Astrocyte (in vitro differentiated cells and primary cell): ENCODE measurements around the gene ZFAND6. TPM values are rescaled to one million over a fixed set of nuclear protein-coding genes. Genes with fewer than 3 reads are reported as not detected.
A peak's percentile ranks its signal among the peaks of the same experiment; 100 is the strongest.
"Not testable (repeated sequence)": the region's sequence is repeated elsewhere in the genome, so short reads cannot be mapped to it uniquely, and the experiment has no call there.

Experiments
- DNase-seq: peaks from one replicate; pipeline ENCODE4 v3.0.0-alpha.2; 2010; ENCODE audit warnings: low read depth
- FAIRE-seq: peaks from 2 replicates; lab custom pipeline; 2011; peaks lifted over from hg19 to GRCh38; lab: Jason Lieb, UNC
- H2AFZ ChIP-seq: 2 replicates; pipeline ENCODE4 v1.6.0; 2012; ENCODE audit warnings: low read depth, low read length, inconsistent platforms
- H3K27ac ChIP-seq: 2 replicates; pipeline ENCODE4 v1.5.1; 2011; ENCODE audit warnings: low read depth, low read length, inconsistent platforms
- H3K27me3 ChIP-seq: 2 replicates; pipeline ENCODE4 v1.6.0; 2011; ENCODE audit warnings: low read length, inconsistent platforms; ENCODE audit not compliant: insufficient read depth
- H3K36me3 ChIP-seq: 2 replicates; pipeline ENCODE4 v1.5.1; 2011; ENCODE audit warnings: low read length, inconsistent platforms; ENCODE audit not compliant: insufficient read depth
- H3K4me1 ChIP-seq: 2 replicates; pipeline ENCODE4 v1.5.1; 2011; ENCODE audit warnings: low read length, inconsistent platforms; ENCODE audit not compliant: insufficient read depth
- H3K4me2 ChIP-seq: 2 replicates; pipeline ENCODE4 v1.6.0; 2012; ENCODE audit warnings: low read length, inconsistent platforms
- H3K4me3 ChIP-seq: 2 replicates; pipeline ENCODE4 v1.5.1; 2011; ENCODE audit warnings: low read depth, mild to moderate bottlenecking, low read length, inconsistent platforms; ENCODE audit not compliant: insufficient read depth
- H3K79me2 ChIP-seq: 2 replicates; pipeline ENCODE4 v1.6.0; 2012; ENCODE audit warnings: mild to moderate bottlenecking, low read length, inconsistent platforms; ENCODE audit not compliant: insufficient read depth
- H3K9ac ChIP-seq: 2 replicates; pipeline ENCODE4 v1.6.0; 2012; ENCODE audit warnings: mild to moderate bottlenecking, low read length, inconsistent platforms
- H3K9me3 ChIP-seq: 2 replicates; pipeline ENCODE4 v1.5.1; 2012; ENCODE audit warnings: low read depth, mild to moderate bottlenecking, low read length, inconsistent platforms; ENCODE audit not compliant: insufficient read depth
- H4K20me1 ChIP-seq: 2 replicates; pipeline ENCODE4 v1.6.0; 2012; ENCODE audit warnings: low read length, inconsistent platforms; ENCODE audit not compliant: insufficient read depth
- H3K27ac Mint-ChIP-seq: one replicate; pipeline ENCODE4 v1.8.0; 2021; ENCODE audit warnings: mild to moderate bottlenecking, mixed read lengths; ENCODE audit not compliant: unreplicated experiment
- H3K27me3 Mint-ChIP-seq: one replicate; pipeline ENCODE4 v1.8.0; 2021; ENCODE audit warnings: low read depth, mixed read lengths; ENCODE audit not compliant: unreplicated experiment
- H3K36me3 Mint-ChIP-seq: one replicate; pipeline ENCODE4 v1.8.0; 2021; ENCODE audit warnings: low read depth, mixed read lengths; ENCODE audit not compliant: unreplicated experiment
- H3K4me1 Mint-ChIP-seq: one replicate; pipeline ENCODE4 v1.8.0; 2021; ENCODE audit warnings: low read depth, mixed read lengths; ENCODE audit not compliant: unreplicated experiment
- H3K4me3 Mint-ChIP-seq: one replicate; pipeline ENCODE4 v1.8.0; 2021; ENCODE audit warnings: mild to moderate bottlenecking, moderate library complexity, mixed read lengths; ENCODE audit not compliant: unreplicated experiment
- H3K9me3 Mint-ChIP-seq: one replicate; pipeline ENCODE4 v1.8.0; 2021; ENCODE audit warnings: mild to moderate bottlenecking, mixed read lengths; ENCODE audit not compliant: unreplicated experiment
- CTCF ChIP-seq: IDR thresholded peaks from 2 replicates; pipeline ENCODE4 v1.5.1; 2011; ENCODE audit warnings: low read depth, mild to moderate bottlenecking, inconsistent platforms, low read length, moderate library complexity; ENCODE audit not compliant: insufficient read depth
- EZH2 ChIP-seq: IDR thresholded peaks from 2 replicates; pipeline ENCODE4 v1.6.1; 2012; ENCODE audit warnings: mild to moderate bottlenecking, low read length, inconsistent platforms; ENCODE audit not compliant: insufficient read depth
- total RNA-seq: library from RNA; stranded (reverse); gene quantifications from 2 replicates; pipeline ENCODE4 v1.2.1, GENCODE V29; 2021

Gene ZFAND6
- total RNA-seq, 1 donor from 2014 or later, result 70.0 TPM

GRCh38 chr15:80011596-80011995, 47.9 kb upstream of the ZFAND6 start:
- Mint-ChIP-seq H3K9me3 (peaks cover 7% of the 10 kb centered on the region), H3K36me3 (no peaks in the 10 kb centered on the region), H3K27ac (no peak overlapping the region), H3K4me1 (no peaks in the 10 kb centered on the region), H3K27me3 (no peaks in the 10 kb centered on the region), H3K4me3 (no peak overlapping the region)
- Histone ChIP-seq H3K9me3 (no peaks in the 10 kb centered on the region), H3K27me3 (no peaks in the 10 kb centered on the region), H3K4me3 (no peak overlapping the region), H3K4me2 (peak overlapping the region; percentile 0), H2AFZ (no peak overlapping the region), H3K36me3 (no peaks in the 10 kb centered on the region), H4K20me1 (no peaks in the 10 kb centered on the region), H3K4me1 (peaks cover 4% of the 10 kb centered on the region), H3K79me2 (no peaks in the 10 kb centered on the region), H3K27ac (no peak overlapping the region), H3K9ac (no peak overlapping the region)
- DNase-seq (no peak), FAIRE-seq (no peak)
- TF ChIP-seq EZH2 (no peak), CTCF (no peak)

- Histone ChIP-seq H3K4me3 (no peak overlapping the region), H3K4me1 (peaks cover 4% of the 10 kb centered on the region), H2AFZ (no peak overlapping the region), H3K27ac (no peak overlapping the region), H3K4me2 (no peak overlapping the region), H4K20me1 (no peaks in the 10 kb centered on the region), H3K9me3 (no peaks in the 10 kb centered on the region), H3K27me3 (no peaks in the 10 kb centered on the region), H3K9ac (no peak overlapping the region), H3K79me2 (no peaks in the 10 kb centered on the region), H3K36me3 (no peaks in the 10 kb centered on the region)
- no peaks in the 10 kb centered on the region for H3K4me1 Mint-ChIP-seq
- no peak overlapping the region for H3K27ac Mint-ChIP-seq
- no peaks in the 10 kb centered on the region for H3K36me3 Mint-ChIP-seq
- FAIRE-seq, result no peak
- H3K9me3 Mint-ChIP-seq, result peaks cover 7% of the 10 kb centered on the region
- TF ChIP-seq EZH2, result no peak
- no peak for TF ChIP-seq CTCF
- DNase-seq, result no peak
- H3K4me3 Mint-ChIP-seq, result no peak overlapping the region
- H3K27me3 Mint-ChIP-seq, result no peaks in the 10 kb centered on the region
Measured at GRCh38 chr15:80012060-80012726, 47.3 kb upstream of the ZFAND6 start.

- not testable (repeated sequence) for H3K4me1 Mint-ChIP-seq, H3K27ac ChIP-seq, H4K20me1 ChIP-seq, H3K79me2 ChIP-seq, H3K4me3 Mint-ChIP-seq, H3K4me3 ChIP-seq, H3K9me3 Mint-ChIP-seq, H3K36me3 ChIP-seq, H3K9me3 ChIP-seq, H3K4me1 ChIP-seq, DNase-seq, H3K27me3 ChIP-seq, H3K36me3 Mint-ChIP-seq, H2AFZ ChIP-seq, H3K9ac ChIP-seq, H3K4me2 ChIP-seq, H3K27me3 Mint-ChIP-seq, H3K27ac Mint-ChIP-seq, FAIRE-seq
Measured at GRCh38 chr15:80014186-80014585, 45.3 kb upstream of the ZFAND6 start.
